NT2/D1 (cell line): ENCODE results near the gene TMCC1.
"Not testable (repeated sequence)": the region's sequence is repeated elsewhere in the genome, so short reads cannot be mapped to it uniquely, and the experiment has no call there.

Experiments used
- DNase-seq: peaks from one replicate; pipeline ENCODE4 v3.0.0-alpha.2; 2011; ENCODE audit warnings: low read depth, low spot score
- H3K27me3 ChIP-seq: 2 replicates; pipeline ENCODE4 v1.6.0; 2011; ENCODE audit warnings: mild to moderate bottlenecking; ENCODE audit not compliant: insufficient read length, insufficient read depth
- H3K36me3 ChIP-seq: 2 replicates; pipeline ENCODE4 v1.6.1; 2011; ENCODE audit warnings: mild to moderate bottlenecking, low read length, mixed read lengths; ENCODE audit not compliant: insufficient read depth, insufficient read length
- H3K4me1 ChIP-seq: 2 replicates; pipeline ENCODE4 v1.5.1; 2011; ENCODE audit not compliant: insufficient read depth, insufficient read length
- H3K4me3 ChIP-seq: 2 replicates; pipeline ENCODE4 v1.5.1; 2011; ENCODE audit warnings: low read depth; ENCODE audit not compliant: insufficient read length
- H3K9ac ChIP-seq: 2 replicates; pipeline ENCODE4 v1.6.0; 2011; ENCODE audit warnings: low read depth; ENCODE audit not compliant: insufficient read length
- H3K9me3 ChIP-seq: 2 replicates; pipeline ENCODE4 v1.5.1; 2011; ENCODE audit warnings: mild to moderate bottlenecking, low read length; ENCODE audit not compliant: insufficient read depth
- SUZ12 ChIP-seq: IDR thresholded peaks from 2 replicates; pipeline ENCODE4 v1.6.1; 2011; ENCODE audit not compliant: insufficient read length, insufficient read depth; ENCODE audit errors: extremely low read depth
- YY1 ChIP-seq: IDR thresholded peaks from 2 replicates; pipeline ENCODE4 v1.6.1; 2011; ENCODE audit not compliant: insufficient read length, insufficient read depth
- ZNF274 ChIP-seq: IDR thresholded peaks from 2 replicates; pipeline ENCODE4 v1.6.1; 2011; ENCODE audit warnings: mild to moderate bottlenecking, low read depth, low read length

TMCC1 gene

DNA sequence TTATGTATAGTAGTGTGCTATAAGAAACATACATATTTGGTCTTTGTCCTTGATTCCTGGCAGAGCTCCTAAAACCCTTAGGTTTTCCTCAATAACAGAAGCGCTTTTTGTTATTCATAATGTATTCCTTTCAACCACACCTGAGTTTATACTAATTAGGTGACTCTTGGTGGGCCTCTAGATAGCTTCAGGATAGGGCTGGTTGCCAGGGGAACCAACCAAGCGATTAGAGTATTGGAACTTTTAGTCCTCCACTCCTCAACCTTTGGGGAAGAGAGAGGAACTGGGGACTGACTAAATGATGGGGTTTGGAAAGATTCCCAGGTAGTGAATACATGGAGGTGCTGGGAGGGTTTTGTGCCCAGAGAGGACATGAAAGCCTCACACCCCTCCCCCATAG lies 24.6 kb downstream of the TMCC1 start:
- no peak for DNase-seq
- Histone ChIP-seq H3K9ac (no peak overlapping the region), H3K9me3 (no peaks in the 10 kb centered on the region), H3K4me1 (no peaks in the 10 kb centered on the region), H3K4me3 (no peak overlapping the region), H3K36me3 (peaks cover 33% of the 10 kb centered on the region), H3K27me3 (no peaks in the 10 kb centered on the region)
- TF ChIP-seq YY1 (no peak), ZNF274 (no peak), SUZ12 (no peak)

DNA sequence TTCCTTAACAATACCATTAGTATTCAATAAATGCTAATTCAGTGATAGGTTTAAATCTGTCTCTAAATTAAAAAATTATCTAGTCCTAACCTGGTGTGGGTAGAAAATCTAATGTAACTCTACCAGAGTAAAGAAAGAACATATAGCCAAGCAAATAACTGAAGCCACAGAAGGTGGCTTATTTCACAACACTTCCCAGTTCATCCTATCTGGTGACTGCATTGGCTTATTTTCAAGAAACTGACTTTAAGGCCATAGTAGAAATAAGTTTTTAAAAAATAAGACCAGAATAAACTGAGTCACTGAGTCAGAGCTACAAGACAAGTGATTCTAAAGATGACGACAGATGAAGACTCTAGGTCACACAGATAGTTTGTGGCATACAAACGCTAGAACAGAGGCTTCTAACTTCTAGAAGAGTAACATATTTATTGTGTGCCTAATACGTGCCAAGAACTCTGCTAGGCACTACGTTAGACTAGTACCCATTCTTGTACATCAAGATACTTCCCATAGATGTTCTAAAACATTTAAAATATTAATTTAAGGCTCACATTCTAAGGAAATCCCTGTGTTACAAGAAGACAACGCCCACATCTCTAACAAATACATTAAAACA lies 25.9 kb downstream of the TMCC1 start:
- Histone ChIP-seq H3K36me3 (peaks cover 22% of the 10 kb centered on the region), H3K9me3 (no peaks in the 10 kb centered on the region), H3K4me1 (no peaks in the 10 kb centered on the region), H3K9ac (no peak overlapping the region), H3K4me3 (no peak overlapping the region), H3K27me3 (no peaks in the 10 kb centered on the region)
- no peak for TF ChIP-seq YY1
- TF ChIP-seq SUZ12, result no peak
- no peak for TF ChIP-seq ZNF274
- DNase-seq, result no peak

DNA sequence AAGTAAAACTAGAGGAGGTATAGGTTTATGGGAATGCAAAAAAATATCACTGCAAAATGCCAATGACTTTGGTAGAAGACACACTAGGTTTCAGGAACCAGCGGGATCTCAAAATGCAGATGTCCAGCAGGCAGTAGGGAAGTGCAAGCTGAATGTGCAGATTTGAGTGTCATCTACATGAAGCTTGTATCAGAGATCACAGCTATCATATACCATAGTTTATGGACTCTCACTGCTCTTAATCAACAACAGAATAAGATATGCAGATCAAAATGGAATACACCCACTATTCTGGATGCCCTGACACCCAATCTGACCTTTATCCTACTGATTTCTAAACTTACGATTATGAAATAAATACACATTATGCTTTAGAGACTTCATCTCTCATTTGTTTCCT lies 27.7 kb downstream of the TMCC1 start:
- no peaks in the 10 kb centered on the region for H3K27me3 ChIP-seq
- no peak for DNase-seq
- peaks cover 26% of the 10 kb centered on the region for H3K36me3 ChIP-seq
- H3K4me1 ChIP-seq, result no peaks in the 10 kb centered on the region
- no peak for TF ChIP-seq YY1
- no peak overlapping the region for H3K4me3 ChIP-seq
- H3K9ac ChIP-seq, result no peak overlapping the region
- no peaks in the 10 kb centered on the region for H3K9me3 ChIP-seq

DNA sequence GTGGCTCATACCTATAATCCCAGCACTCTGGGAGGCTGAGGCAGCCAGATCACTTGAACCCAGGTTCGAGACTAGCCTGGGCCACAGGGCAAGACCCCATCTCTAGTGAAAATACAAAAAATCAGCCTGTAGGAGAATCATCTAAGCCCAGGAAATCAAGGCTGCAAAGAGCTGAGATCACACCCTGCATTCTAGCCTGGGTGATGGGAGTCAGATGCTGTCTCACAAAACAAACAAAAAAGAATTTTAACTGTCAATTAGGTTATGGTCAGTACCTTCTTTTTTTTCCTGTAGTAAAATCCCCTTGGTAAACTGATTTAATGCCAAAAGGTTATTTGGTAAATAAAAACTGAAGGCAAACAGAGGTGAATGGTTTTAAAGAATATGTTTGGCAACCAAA lies 29.0 kb downstream of the TMCC1 start:
- DNase-seq, result no peak
- Histone ChIP-seq H3K27me3 (no peaks in the 10 kb centered on the region), H3K9ac (no peak overlapping the region), H3K9me3 (no peaks in the 10 kb centered on the region), H3K4me3 (no peak overlapping the region), H3K36me3 (peaks cover 30% of the 10 kb centered on the region), H3K4me1 (no peaks in the 10 kb centered on the region)
- TF ChIP-seq ZNF274, result no peak
- no peak for TF ChIP-seq SUZ12
- TF ChIP-seq YY1, result no peak

DNA sequence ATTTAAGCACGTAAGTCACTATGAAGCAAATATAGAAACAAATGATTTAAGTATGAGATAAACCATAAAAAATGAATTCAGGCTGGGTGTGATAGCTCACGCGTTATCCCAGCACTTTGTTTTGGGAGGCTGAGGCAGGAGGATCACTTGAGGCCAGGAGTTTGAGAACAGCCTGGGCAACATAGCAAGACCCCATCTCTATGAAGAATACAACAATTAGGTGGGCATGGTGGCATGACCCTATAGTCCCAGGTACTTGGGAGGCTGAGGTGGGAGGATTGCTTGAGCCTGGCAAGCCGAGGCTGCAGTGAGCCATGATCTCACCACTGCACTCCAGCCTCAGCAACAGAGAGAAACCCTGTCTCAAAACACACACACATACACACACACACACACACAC lies 34.2 kb downstream of the TMCC1 start:
- TF ChIP-seq ZNF274 (no peak), YY1 (no peak), SUZ12 (no peak)
- H3K9me3 ChIP-seq, result no peaks in the 10 kb centered on the region
- H3K4me3 ChIP-seq, result no peak overlapping the region
- no peaks in the 10 kb centered on the region for H3K4me1 ChIP-seq
- no peaks in the 10 kb centered on the region for H3K27me3 ChIP-seq
- peaks cover 27% of the 10 kb centered on the region for H3K36me3 ChIP-seq
- DNase-seq, result no peak
- H3K9ac ChIP-seq, result no peak overlapping the region

DNA sequence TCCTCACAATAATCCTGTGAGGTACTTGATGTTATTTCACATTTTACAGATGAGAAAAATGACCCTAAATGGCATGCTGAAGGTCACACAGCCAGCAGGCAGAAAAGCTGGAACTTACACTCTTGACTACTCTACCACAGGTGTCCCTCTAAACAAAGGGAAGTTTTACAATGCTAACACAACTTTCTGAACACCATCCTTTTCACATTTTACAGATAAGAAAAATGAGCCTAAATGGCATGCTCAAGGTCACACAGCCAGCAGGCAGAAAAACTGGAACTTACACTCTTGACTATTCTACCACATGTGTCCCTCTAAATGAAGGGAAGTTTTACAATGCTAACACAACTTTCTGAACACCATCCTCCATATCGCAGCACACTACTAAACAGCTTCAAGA lies 35.6 kb downstream of the TMCC1 start:
- H3K36me3 ChIP-seq, result peaks cover 25% of the 10 kb centered on the region
- TF ChIP-seq ZNF274, result no peak
- TF ChIP-seq SUZ12, result no peak
- no peak for TF ChIP-seq YY1

DNA sequence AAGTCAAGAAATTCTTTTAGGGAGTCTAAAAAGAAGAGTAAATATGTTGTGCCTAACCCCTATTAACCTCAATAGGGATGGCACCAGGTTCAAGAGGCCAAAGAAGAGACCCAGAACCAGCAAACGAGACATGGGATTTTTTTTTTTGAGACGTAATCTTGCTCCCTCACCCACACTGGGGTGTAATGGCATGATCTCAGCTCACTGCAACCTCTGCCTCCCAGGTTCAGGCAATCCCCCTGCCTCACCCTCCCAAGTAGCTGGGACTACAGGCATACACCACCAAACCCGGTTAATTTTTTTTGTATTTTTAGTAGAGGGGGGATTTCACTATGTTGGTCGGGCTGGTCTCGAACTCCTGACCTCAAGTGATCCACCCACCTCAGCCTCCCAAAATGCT lies 36.7 kb downstream of the TMCC1 start:
- not testable (repeated sequence) for H3K4me3 ChIP-seq, H3K4me1 ChIP-seq, H3K9me3 ChIP-seq, H3K27me3 ChIP-seq, DNase-seq, H3K9ac ChIP-seq
- peaks cover 25% of the 10 kb centered on the region for H3K36me3 ChIP-seq

More for the DNA sequence above, 35.6 kb downstream of the TMCC1 start:
- no peak overlapping the region for H3K4me3 ChIP-seq
- H3K4me1 ChIP-seq, result no peaks in the 10 kb centered on the region
- H3K27me3 ChIP-seq, result no peaks in the 10 kb centered on the region
- no peaks in the 10 kb centered on the region for H3K9me3 ChIP-seq
- no peak overlapping the region for H3K9ac ChIP-seq
- no peak for DNase-seq

DNA sequence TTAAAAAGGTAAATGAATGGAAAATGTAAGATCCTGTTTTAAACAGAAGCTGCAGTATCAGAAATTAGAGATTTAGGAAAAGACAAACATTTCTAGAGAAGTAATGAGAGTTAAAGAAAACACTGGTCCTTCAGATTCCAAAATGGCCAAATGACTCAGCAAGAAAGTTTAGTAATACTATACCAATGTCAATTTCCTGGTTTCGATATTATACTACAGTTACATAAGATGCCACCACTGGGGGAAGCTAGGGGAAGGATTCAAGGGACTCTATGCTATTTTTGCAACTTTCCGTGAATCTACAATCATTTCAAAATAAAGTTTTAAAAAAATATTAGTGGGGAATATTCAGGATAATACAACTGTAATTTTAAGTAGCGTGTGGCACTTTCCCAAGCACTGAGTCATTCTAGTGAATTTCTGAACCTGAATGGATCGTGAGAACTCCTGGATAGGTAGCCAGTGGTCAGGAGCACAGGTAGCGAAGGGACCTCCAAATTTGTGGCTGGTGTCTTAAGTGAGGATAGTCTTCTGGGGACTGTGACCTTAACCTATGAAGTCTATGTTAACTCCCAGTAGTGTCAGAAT lies 37.6 kb downstream of the TMCC1 start:
- Histone ChIP-seq H3K4me1 (no peaks in the 10 kb centered on the region), H3K9ac (no peak overlapping the region), H3K9me3 (peaks cover 4% of the 10 kb centered on the region; the same call in 1 of the 2 replicates), H3K4me3 (no peak overlapping the region), H3K36me3 (peaks cover 22% of the 10 kb centered on the region), H3K27me3 (no peaks in the 10 kb centered on the region)
- no peak for TF ChIP-seq YY1
- TF ChIP-seq ZNF274, result no peak
- TF ChIP-seq SUZ12, result no peak
- no peak for DNase-seq
